Naive thymus-derived CD8-positive, alpha-beta T cell (primary cell): Measurements from ENCODE around the gene KLF3. TPM values are rescaled to one million over a fixed set of nuclear protein-coding genes. Genes with fewer than 3 reads are reported as not detected.

Experiments used
- polyA plus RNA-seq, 3 donors: library from polyadenylated mRNA; unstranded; fragments of 300-500 nt; fragmentation: Illumina TruSeq; gene quantifications; one replicate each; pipeline ENCODE4 v1.2.3, GENCODE V29; 2021
- total RNA-seq, 8 experiments: library from RNA in 2 of 8; stranded (reverse) in 2 of 8; gene quantifications; one replicate each; pipeline ENCODE4 v1.2.3 and lab custom pipeline; 2021 to 2026

KLF3 gene
- total and polyA plus RNA-seq, 5 experiments from 2014 or later = 46.2 to 125 (median 56.6) TPM

Other genes starting within 250 kb of the KLF3 start
- gene TLR10, start 118.8 kb downstream of the KLF3 start, total RNA-seq = 1 to 10 TPM; 2.0 to 2.7 TPM
- gene TLR10, start 118.8 kb downstream of the KLF3 start, polyA plus RNA-seq = under 1 TPM in 2 of 3 donors, not detected in 1; 0.30 to 0.44 TPM
- 10 to 100 TPM; 11.1 to 13.3 TPM for gene TLR1, start 140.6 kb downstream of the KLF3 start, total RNA-seq
- 1 to 10 TPM; 7.1 to 7.9 (median 7.4) TPM for gene TLR1, start 140.6 kb downstream of the KLF3 start, polyA plus RNA-seq
- gene TLR6, start 192.6 kb downstream of the KLF3 start, total RNA-seq = 1 to 10 TPM; 4.0 to 4.1 TPM
- under 1 TPM in 1 of 3 donors, not detected in 2; 0.29 TPM for gene TLR6, start 192.6 kb downstream of the KLF3 start, polyA plus RNA-seq
- gene FAM114A1, start 203.6 kb downstream of the KLF3 start, total RNA-seq = under 1 TPM in 1 of 2 experiments, not detected in 1; 0.34 TPM
- not detected for gene FAM114A1, start 203.6 kb downstream of the KLF3 start, polyA plus RNA-seq